Measurements from ENCODE around the gene NES. TPM values are rescaled to one million over a fixed set of nuclear protein-coding genes. Genes with fewer than 3 reads are reported as not detected.

NES gene
- polyA plus RNA-seq, 3 donors: not detected

- Histone ChIP-seq H3K27ac (ENCODE audit: low read depth in 1 of 2, low read length in 2 of 2) (no peak overlapping the region), H2AFZ (ENCODE audit: insufficient read depth, low read depth, low read length, poor library complexity, severe bottlenecking) (no peak overlapping the region), H3K4me2 (replicated peaks; ENCODE audit: extremely low read depth, low read length, poor library complexity, severe bottlenecking) (no peak overlapping the region), H3K9me3 (replicated peaks in 1 of 2; ENCODE audit: control insufficient read depth in 1 of 2, insufficient read depth in 1 of 2, low read length in 2 of 2) (peaks cover 0 to 5% of the 10 kb centered on the region in 2 donors), H3K79me2 (ENCODE audit: insufficient read depth, low read length) (no peaks in the 10 kb centered on the region), H3K4me3 (replicated peaks in 1 of 3; ENCODE audit: low read depth in 2 of 3, low read length in 3 of 3) (no peak overlapping the region), H3K4me1 (ENCODE audit: control insufficient read depth in 1 of 2, insufficient read depth in 2 of 2, low read length in 2 of 2) (no peaks in the 10 kb centered on the region), H3K9ac (ENCODE audit: insufficient read depth, low read length, poor library complexity, severe bottlenecking) (no peak overlapping the region), H3K27me3 (ENCODE audit: control insufficient read depth in 2 of 2, insufficient read depth in 2 of 2, low read length in 2 of 2) (peaks cover 8 to 46% of the 10 kb centered on the region in 2 donors), H3K36me3 (replicated peaks in 1 of 2; ENCODE audit: control insufficient read depth in 1 of 2, insufficient read depth in 2 of 2, low read length in 2 of 2) (no peaks in the 10 kb centered on the region), H4K20me1 (ENCODE audit: insufficient read depth, low read length) (no peaks in the 10 kb centered on the region)
- peaks cover 0 to 5% (median 1%) of the 10 kb centered on the region in 7 donors for H3K9me3 Mint-ChIP-seq
- WGBS (ENCODE audit: insufficient coverage): no CpG with 5 or more reads among the region's 2 CpGs
- H3K27me3 Mint-ChIP-seq (ENCODE audit: low read depth in 3 of 3): peaks cover 38 to 70% (median 49%) of the 10 kb centered on the region in 3 donors
- no peak overlapping the region for H3K27ac Mint-ChIP-seq
- intact Hi-C loops (cut with micrococcal nuclease): loop anchor here in 1 of 2 donors (10.0 kb wide), 1 partner anchor 47 kb away; no protein-coding TSS in a partner anchor
- no peak overlapping the region for H3K4me3 Mint-ChIP-seq
- no peaks in the 10 kb centered on the region for H3K36me3 Mint-ChIP-seq
- H3K4me1 Mint-ChIP-seq: no peaks in the 10 kb centered on the region
- no peak for TF ChIP-seq CTCF (IDR thresholded peaks at IDR 0.05)
- DNase-seq: no peak
Observed at GRCh38 chr1:156671804-156672203, 5.4 kb downstream of the NES start.

- Histone ChIP-seq H3K4me2 (replicated peaks; ENCODE audit: extremely low read depth, low read length, poor library complexity, severe bottlenecking) (no peak overlapping the region), H3K36me3 (replicated peaks in 1 of 2; ENCODE audit: control insufficient read depth in 1 of 2, insufficient read depth in 2 of 2, low read length in 2 of 2) (no peaks in the 10 kb centered on the region), H3K4me1 (ENCODE audit: control insufficient read depth in 1 of 2, insufficient read depth in 2 of 2, low read length in 2 of 2) (peaks cover 0 to 7% of the 10 kb centered on the region in 2 donors), H3K4me3 (replicated peaks in 1 of 3; ENCODE audit: low read depth in 2 of 3, low read length in 3 of 3) (no peak overlapping the region), H4K20me1 (ENCODE audit: insufficient read depth, low read length) (no peaks in the 10 kb centered on the region), H3K9me3 (replicated peaks in 1 of 2; ENCODE audit: control insufficient read depth in 1 of 2, insufficient read depth in 1 of 2, low read length in 2 of 2) (no peaks in the 10 kb centered on the region), H3K27me3 (ENCODE audit: control insufficient read depth in 2 of 2, insufficient read depth in 2 of 2, low read length in 2 of 2) (peaks cover 6 to 39% of the 10 kb centered on the region in 2 donors), H3K27ac (ENCODE audit: low read depth in 1 of 2, low read length in 2 of 2) (no peak overlapping the region), H3K79me2 (ENCODE audit: insufficient read depth, low read length) (no peaks in the 10 kb centered on the region), H2AFZ (ENCODE audit: insufficient read depth, low read depth, low read length, poor library complexity, severe bottlenecking) (no peak overlapping the region), H3K9ac (ENCODE audit: insufficient read depth, low read length, poor library complexity, severe bottlenecking) (no peak overlapping the region)
- no peak for TF ChIP-seq CTCF (IDR thresholded peaks at IDR 0.05)
- intact Hi-C loops (cut with micrococcal nuclease): loop anchor here in 1 of 2 donors (10.0 kb wide), 1 partner anchor 46 kb away; no protein-coding TSS in a partner anchor
- Mint-ChIP-seq H3K9me3 (peaks cover 0 to 4% (median 0%) of the 10 kb centered on the region in 7 donors), H3K27me3 (ENCODE audit: low read depth in 3 of 3) (peaks cover 36 to 66% (median 42%) of the 10 kb centered on the region in 3 donors), H3K4me3 (no peak overlapping the region), H3K36me3 (no peaks in the 10 kb centered on the region), H3K27ac (no peak overlapping the region), H3K4me1 (peaks cover 1% of the 10 kb centered on the region)
- no peak for DNase-seq
- 53% methylated on average over 3 of the region's 4 CpGs for WGBS (ENCODE audit: insufficient coverage)
Observed at GRCh38 chr1:156670791-156671190, 6.4 kb downstream of the NES start.
